HCT116 (cell line): Measurements from ENCODE around the gene FSIP1. TPM values are rescaled to one million over a fixed set of nuclear protein-coding genes. Genes with fewer than 3 reads are reported as not detected.

Experiments
- ATAC-seq: fragments of 200-7000 bp; cut with Tn5 transposase; 2 replicates; pipeline ENCODE4 v1.9.1; 2020; ENCODE audit warnings: mild to moderate bottlenecking, moderate library complexity
- BruUV-seq: library from RNA; stranded (reverse); fragments of 400-500 nt; replicated peaks from 2 replicates; lab custom pipeline; 2021; lab: Mats Ljungman, UMichigan
- CTCF ChIA-PET: fragments of 300-600 bp; sonication (Branson Sonifier 250); formaldehyde crosslinking; loops from one replicate; lab custom pipeline; 2021; ENCODE audit warnings: antibody characterized with exemption; lab: Charles Lee
- POLR2A ChIA-PET: fragments of 300-600, 350-600 bp; sonication (Branson Sonifier 250); formaldehyde crosslinking; loops from one replicate; lab custom pipeline; 2021; ENCODE audit warnings: antibody characterized with exemption; lab: Charles Lee
- RAD21 ChIA-PET, 2 experiments: fragments of 300-600 bp; sonication (Branson Sonifier 250); formaldehyde crosslinking; loops; one replicate each; lab custom pipeline; 2023; ENCODE audit warnings: low total read pairs in 2 of 2; ENCODE audit not compliant: uncharacterized antibody in 2 of 2, unreplicated experiment in 2 of 2, low non-redundant PET in 1 of 2; lab: Charles Lee
- DNase-seq: peaks from one replicate; pipeline ENCODE4 v3.0.0-alpha.2; 2010; ENCODE audit warnings: low read depth, low spot score
- H2AFZ ChIP-seq: fragments of 200-600 bp; shearing (Covaris generic), sonication (generic); 2 replicates; pipeline ENCODE4 v1.6.1; 2017; ENCODE audit warnings: low read depth, mixed run types, mixed read lengths, antibody characterized with exemption, low read length; ENCODE audit not compliant: poor library complexity, severe bottlenecking
- H3K27ac ChIP-seq: 2 replicates; pipeline ENCODE4 v1.5.1; 2012; ENCODE audit warnings: low read depth, low read length
- H3K27me3 ChIP-seq: fragments of 200-600 bp; sonication (generic); 2 replicates; pipeline ENCODE4 v1.6.1; 2016; ENCODE audit warnings: mixed run types, low read length, mixed read lengths; ENCODE audit not compliant: insufficient read depth
- H3K36me3 ChIP-seq, 2 experiments: fragments of 200-500 bp in 1 of 2; fragments of 200-600 bp in 1 of 2; sonication (Bioruptor generic) in 1 of 2; sonication (generic) in 1 of 2; 2 replicates each; pipeline versions ENCODE4 v1.5.1 to v1.6.1; 2014 to 2016; ENCODE audit warnings: low read length in 2 of 2, inconsistent platforms in 1 of 2, mixed read lengths in 1 of 2, mixed run types in 1 of 2; ENCODE audit not compliant: insufficient read depth in 2 of 2, control insufficient read depth in 1 of 2
- H3K4me1 ChIP-seq, 2 experiments: fragments of 200-600 bp in 1 of 2; sonication (generic) in 1 of 2; 2 replicates each; pipeline versions ENCODE4 v1.5.1 to v1.6.1; 2012 to 2017; ENCODE audit warnings: low read length in 2 of 2, inconsistent platforms in 1 of 2, mild to moderate bottlenecking in 1 of 2, mixed read lengths in 1 of 2, mixed run types in 1 of 2, moderate library complexity in 1 of 2; ENCODE audit not compliant: insufficient read depth in 2 of 2, control insufficient read depth in 1 of 2
- H3K4me2 ChIP-seq: fragments of 200-600 bp; sonication (generic); 2 replicates; pipeline ENCODE4 v1.6.1; 2017; ENCODE audit warnings: mixed run types, low read length, mixed read lengths
- H3K4me3 ChIP-seq, 2 experiments: fragments of 200-600 bp in 1 of 2; sonication (generic) in 1 of 2; replicated peaks in 1 of 2; 2 replicates each; pipeline ENCODE4 v1.5.1; 2011 to 2016; ENCODE audit warnings: low read length in 2 of 2, control low read depth in 1 of 2, low read depth in 1 of 2, mild to moderate bottlenecking in 1 of 2, mixed read lengths in 1 of 2, mixed run types in 1 of 2
- H3K79me2 ChIP-seq: fragments of 200-600 bp; sonication (generic); 2 replicates; pipeline ENCODE4 v1.6.1; 2017; ENCODE audit warnings: mild to moderate bottlenecking, mixed run types, low read length, moderate library complexity, mixed read lengths; ENCODE audit not compliant: insufficient read depth
- H3K9ac ChIP-seq: fragments of 200-600 bp; sonication (generic); 2 replicates; pipeline ENCODE4 v1.6.1; 2016; ENCODE audit warnings: low read length, mixed read lengths
- H3K9me2 ChIP-seq: fragments of 200-600 bp; sonication (generic), shearing (Covaris generic); 2 replicates; pipeline ENCODE4 v1.6.1; 2017; ENCODE audit warnings: mixed run types, mild to moderate bottlenecking, moderate library complexity; ENCODE audit not compliant: insufficient read depth
- H3K9me3 ChIP-seq, 2 experiments: fragments of 200-500 bp in 1 of 2; fragments of 200-600 bp in 1 of 2; sonication (Bioruptor generic) in 1 of 2; sonication (generic) in 1 of 2; 2 replicates each; pipeline ENCODE4 v1.6.1; 2014 to 2017; ENCODE audit warnings: low read length in 2 of 2, mixed read lengths in 2 of 2, inconsistent platforms in 1 of 2, low read depth in 1 of 2, mild to moderate bottlenecking in 1 of 2, mixed run types in 1 of 2, moderate library complexity in 1 of 2; ENCODE audit not compliant: control insufficient read depth in 1 of 2, insufficient read depth in 1 of 2
- H4K20me1 ChIP-seq: fragments of 200-600 bp; sonication (generic), shearing (Covaris generic); 2 replicates; pipeline ENCODE4 v1.6.1; 2017; ENCODE audit warnings: mixed run types, mild to moderate bottlenecking, moderate library complexity; ENCODE audit not compliant: insufficient read depth
- ATF3 ChIP-seq: IDR thresholded peaks from 2 replicates; pipeline ENCODE4 v1.6.1; 2012
- CBX3 ChIP-seq: IDR thresholded peaks from 2 replicates; pipeline ENCODE4 v1.6.1; 2012; ENCODE audit warnings: low read depth
- CEBPB ChIP-seq: IDR thresholded peaks from 2 replicates; pipeline ENCODE4 v1.6.1; 2012; ENCODE audit warnings: low read depth
- CTCF ChIP-seq, 3 experiments: fragments of 200-600 bp in 1 of 3; sonication (generic) in 1 of 3; IDR thresholded peaks in 2 of 3; conservative IDR thresholded peaks in 1 of 3; 2 replicates each; pipeline ENCODE4 v1.5.1; 2012 to 2017; ENCODE audit warnings: low read depth in 2 of 3, low read length in 2 of 3, antibody characterized with exemption in 1 of 3, borderline replicate concordance in 1 of 3, control low read depth in 1 of 3, mild to moderate bottlenecking in 1 of 3, mixed read lengths in 1 of 3, mixed run types in 1 of 3, moderate library complexity in 1 of 3; ENCODE audit not compliant: insufficient read depth in 1 of 3
- EGR1 ChIP-seq: IDR thresholded peaks from 2 replicates; pipeline ENCODE4 v1.6.1; 2012; ENCODE audit warnings: low read depth
- ELF1 ChIP-seq: IDR thresholded peaks from 2 replicates; pipeline ENCODE4 v1.6.1; 2012; ENCODE audit warnings: low read depth, borderline replicate concordance
- EZH2 ChIP-seq: fragments of 200-600 bp; sonication (generic); IDR thresholded peaks from 2 replicates; pipeline ENCODE4 v1.6.1; 2017; ENCODE audit warnings: antibody characterized with exemption, mixed run types
- EZH2phosphoT487 ChIP-seq: fragments of 200-600 bp; IDR thresholded peaks from 2 replicates; pipeline ENCODE4 v1.6.1; 2018; ENCODE audit warnings: antibody characterized with exemption, borderline replicate concordance
- FOSL1 ChIP-seq: IDR thresholded peaks from 2 replicates; pipeline ENCODE4 v1.6.1; 2012; ENCODE audit warnings: low read depth
- JUND ChIP-seq: IDR thresholded peaks from 2 replicates; pipeline ENCODE4 v1.6.1; 2012
- MAX ChIP-seq: IDR thresholded peaks from 2 replicates; pipeline ENCODE4 v1.6.1; 2012
- POLR2A ChIP-seq: IDR thresholded peaks from 2 replicates; pipeline ENCODE4 v1.7.0; 2011; ENCODE audit warnings: borderline replicate concordance; ENCODE audit not compliant: insufficient read depth, insufficient read length; ENCODE audit errors: extremely low read depth
- POLR2AphosphoS5 ChIP-seq: IDR thresholded peaks from 2 replicates; pipeline ENCODE4 v1.6.1; 2011; ENCODE audit warnings: mild to moderate bottlenecking, low read depth, low read length, moderate library complexity
- RAD21 ChIP-seq: IDR thresholded peaks from 2 replicates; pipeline ENCODE4 v1.6.1; 2012; ENCODE audit warnings: low read depth, mild to moderate bottlenecking
- REST ChIP-seq: IDR thresholded peaks from 2 replicates; pipeline ENCODE4 v1.6.1; 2012; ENCODE audit warnings: low read depth
- SP1 ChIP-seq: IDR thresholded peaks from 2 replicates; pipeline ENCODE4 v1.6.1; 2012; ENCODE audit warnings: low read depth
- TCF7L2 ChIP-seq: IDR thresholded peaks from 2 replicates; pipeline ENCODE4 v1.7.0; 2011; ENCODE audit warnings: borderline replicate concordance, inconsistent platforms; ENCODE audit not compliant: insufficient read depth, insufficient read length; ENCODE audit errors: extremely low read depth
- YY1 ChIP-seq: IDR thresholded peaks from 2 replicates; pipeline ENCODE4 v1.6.1; 2011; ENCODE audit warnings: low read length, low read depth, moderate library complexity, mild to moderate bottlenecking; ENCODE audit not compliant: insufficient replicate concordance; ENCODE audit errors: extremely low read depth
- ZNF274 ChIP-seq: fragments of 200-500 bp; sonication (Bioruptor generic); IDR thresholded peaks from 2 replicates; pipeline ENCODE4 v1.6.1; 2014; ENCODE audit warnings: mild to moderate bottlenecking, low read depth, low read length, inconsistent platforms
- intact Hi-C: fragments of 100-400 bp; cut with micrococcal nuclease; formaldehyde crosslinking; loops from 2 replicates; pipeline ENCODE4 v1.10.0; 2022
- total RNA-seq: library from RNA; stranded (reverse); gene quantifications from one replicate; pipeline ENCODE4 v1.2.1, GENCODE V29; 2021; ENCODE audit not compliant: unreplicated experiment

FSIP1 gene
- total RNA-seq, 1 experiment from 2014 or later: 0.42 TPM

- H3K27ac ChIP-seq: no peak overlapping the region
- H3K79me2 ChIP-seq: peaks cover 10% of the 10 kb centered on the region
- no peak overlapping the region for H2AFZ ChIP-seq
- H3K4me3 ChIP-seq: no peak overlapping the region
- no peak overlapping the region for H3K9ac ChIP-seq
- H3K9me2 ChIP-seq: no peaks in the 10 kb centered on the region
- ChIA-PET POLR2A (no interaction called here), CTCF (interaction anchor here (0.8 kb wide), 1 partner anchor 429 kb away, joined by 3 read pairs; no protein-coding TSS in a partner anchor), RAD21 (no interaction called here)
- peaks cover 14 to 16% of the 10 kb centered on the region in 2 experiments; a peak in 3 of 4 replicates for H3K4me1 ChIP-seq
- TF ChIP-seq ZNF274 (no peak), EGR1 (no peak), CTCF (IDR thresholded peaks at IDR 0.05 in 2 of 3, conservative IDR thresholded peaks at IDR 0.05 in 1 of 3; ENCODE audit: borderline replicate concordance in 1 of 3, insufficient read depth in 1 of 3, low read depth in 2 of 3, low read length in 2 of 3) (no peak), SP1 (no peak), REST (no peak), CBX3 (no peak), ELF1 (no peak), EZH2phosphoT487 (no peak), JUND (no peak), TCF7L2 (no peak), MAX (no peak), RAD21 (no peak), CEBPB (no peak), EZH2 (no peak), YY1 (no peak), POLR2A (no peak), FOSL1 (no peak), ATF3 (no peak), POLR2AphosphoS5 (no peak)
- ATAC-seq (no peak), DNase-seq (no peak)
- no peaks in the 10 kb centered on the region for H3K9me3 ChIP-seq
- H3K27me3 ChIP-seq: no peaks in the 10 kb centered on the region
- BruUV-seq: no TSS peak
- intact Hi-C loops: loop anchor here (5.0 to 10.0 kb wide), 2 partner anchors 244 to 487 kb away; no protein-coding TSS in a partner anchor
- H3K36me3 ChIP-seq: peaks cover 0 to 3% of the 10 kb centered on the region in 2 experiments; a peak in 1 of 4 replicates
- no peak overlapping the region for H3K4me2 ChIP-seq
- no peaks in the 10 kb centered on the region for H4K20me1 ChIP-seq
These were observed 5.5 kb upstream of the FSIP1 start for GRCh38 chr15:39788108-39788507.
